Sigmoid colon (tissue), 7 donors: Measurements from ENCODE around the gene PDE7B. TPM values are rescaled to one million over a fixed set of nuclear protein-coding genes. Genes with fewer than 3 reads are reported as not detected.

Experiments
- DNase-seq: peaks from one replicate; pipeline ENCODE4 v3.0.0-alpha.2; 2019
- H3K27ac ChIP-seq, 4 donors: fragments of 200-600 bp; sonication (generic); one replicate each; pipeline ENCODE4 v1.5.1; 2016 to 2019; ENCODE audit warnings: mild to moderate bottlenecking in 1 of 4
- H3K27me3 ChIP-seq, 3 donors: fragments of 200-600 bp; sonication (generic); one replicate each; pipeline ENCODE4 v1.5.1; 2019; ENCODE audit warnings: mild to moderate bottlenecking in 1 of 3
- H3K36me3 ChIP-seq, 4 donors: fragments of 200-600 bp; sonication (generic); one replicate each; pipeline ENCODE4 v1.5.1; 2016 to 2019
- H3K4me1 ChIP-seq, 4 donors: fragments of 200-600 bp; sonication (generic); one replicate each; pipeline ENCODE4 v1.5.1; 2017 to 2019
- H3K4me3 ChIP-seq, 4 donors: fragments of 200-600 bp; sonication (generic); one replicate each; pipeline ENCODE4 v1.5.1; 2017 to 2019; ENCODE audit warnings: mild to moderate bottlenecking in 2 of 4, moderate library complexity in 1 of 4
- H3K9me3 ChIP-seq, 4 donors: fragments of 200-600 bp in 3 of 4; sonication (generic) in 3 of 4; one replicate each; pipeline versions ENCODE4 v1.5.1 to v1.6.1; 2013 to 2019
- CTCF ChIP-seq, 4 experiments: fragments of 450-650 bp in 3 of 4; fragments of 200-600 bp in 1 of 4; IDR thresholded peaks; one replicate each; pipeline ENCODE4 v1.5.1; 2016 to 2019; ENCODE audit warnings: antibody characterized with exemption in 4 of 4, mild to moderate bottlenecking in 3 of 4, moderate library complexity in 2 of 4
- EP300 ChIP-seq, 4 donors: sonication (generic); formaldehyde crosslinking; IDR thresholded peaks; one replicate each; pipeline ENCODE4 v1.6.1; 2017; ENCODE audit warnings: antibody characterized with exemption in 4 of 4
- POLR2A ChIP-seq, 2 donors: fragments of 450-650 bp; IDR thresholded peaks; one replicate each; pipeline ENCODE4 v1.6.1; 2016; ENCODE audit warnings: antibody characterized with exemption in 2 of 2, mild to moderate bottlenecking in 2 of 2, moderate library complexity in 2 of 2
- POLR2AphosphoS5 ChIP-seq, 4 donors: sonication (generic); formaldehyde crosslinking; IDR thresholded peaks; one replicate each; pipeline ENCODE4 v1.6.1; 2017; ENCODE audit warnings: antibody characterized with exemption in 4 of 4
- WGBS, 2 donors: extraction: QIAGEN DNeasy Blood & Tissue Kit; methylation state at CpG; one replicate each; pipeline ENCODE4 v1.1.7; 2013; 5-methylcytosine and 5-hydroxymethylcytosine counted together
- intact Hi-C: fragments of 100-400 bp; cut with DNase I; formaldehyde crosslinking; loops from one replicate; pipeline ENCODE4 v1.15.1; 2023
- polyA plus RNA-seq, 3 donors: library from polyadenylated mRNA; stranded (reverse); fragments of 200-250 nt; gene quantifications; one replicate each; pipeline ENCODE4 v1.2.3, GENCODE V29; 2013
- total RNA-seq, 4 donors: library from RNA; depleted of rRNA; stranded (reverse); fragments of >200 nt; gene quantifications; one replicate each; pipeline ENCODE4 v1.1.0, GENCODE V29; 2016
- donor health status: healthy with polysubstance abuse.
- donor health status: Bipolar disorder and iron deficiency.
- donor health status: healthy.

Gene PDE7B
- total and polyA plus RNA-seq, 7 donors = 1.1 to 10.3 (median 6.3) TPM

GRCh38 chr6:135938576-135939207, 87.2 kb downstream of the PDE7B start:
- intact Hi-C loops = no loop called here
- Histone ChIP-seq H3K27ac (peak overlapping the region in 1 of 4 donors; percentile 28), H3K9me3 (no peaks in the 10 kb centered on the region), H3K4me1 (no peaks in the 10 kb centered on the region), H3K36me3 (no peaks in the 10 kb centered on the region), H3K27me3 (no peaks in the 10 kb centered on the region), H3K4me3 (no peak overlapping the region)
- no peak for TF ChIP-seq EP300 (IDR thresholded peaks at IDR 0.05)
- TF ChIP-seq CTCF (IDR thresholded peaks at IDR 0.05) = peak in 3 of 4 experiments; percentile 8 to 20 (median 13)
- no peak for DNase-seq
- 58 to 65% methylated on average over 9 of the region's 9 CpGs for WGBS, 2 donors

GRCh38 chr6:135939208-135939591, 87.7 kb downstream of the PDE7B start:
- no peak for TF ChIP-seq EP300 (IDR thresholded peaks at IDR 0.05)
- no peak for TF ChIP-seq POLR2AphosphoS5 (IDR thresholded peaks at IDR 0.05)
- Histone ChIP-seq H3K27ac (peak overlapping the region in 1 of 4 donors; percentile 28), H3K36me3 (no peaks in the 10 kb centered on the region), H3K9me3 (no peaks in the 10 kb centered on the region), H3K27me3 (no peaks in the 10 kb centered on the region), H3K4me3 (no peak overlapping the region), H3K4me1 (no peaks in the 10 kb centered on the region)
- intact Hi-C loops = no loop called here
- no peak for DNase-seq
- WGBS, 2 donors = 75% methylated on average over 7 of the region's 7 CpGs

GRCh38 chr6:135940616-135941167, 89.2 kb downstream of the PDE7B start:
- Histone ChIP-seq H3K4me1 (no peaks in the 10 kb centered on the region), H3K4me3 (no peak overlapping the region), H3K27me3 (no peaks in the 10 kb centered on the region), H3K9me3 (no peaks in the 10 kb centered on the region), H3K36me3 (no peaks in the 10 kb centered on the region), H3K27ac (no peak overlapping the region)
- intact Hi-C loops = no loop called here
- WGBS, 2 donors = 74 to 85% methylated on average over 5 of the region's 5 CpGs
- no peak for TF ChIP-seq EP300 (IDR thresholded peaks at IDR 0.05)
- TF ChIP-seq POLR2A (IDR thresholded peaks at IDR 0.05) = no peak
- TF ChIP-seq CTCF (IDR thresholded peaks at IDR 0.05) = no peak
- TF ChIP-seq POLR2AphosphoS5 (IDR thresholded peaks at IDR 0.05) = no peak
- no peak for DNase-seq

GRCh38 chr6:135941275-135942025, 89.9 kb downstream of the PDE7B start:
- Histone ChIP-seq H3K4me3 (no peak overlapping the region), H3K9me3 (no peaks in the 10 kb centered on the region), H3K27me3 (no peaks in the 10 kb centered on the region), H3K27ac (no peak overlapping the region), H3K36me3 (no peaks in the 10 kb centered on the region), H3K4me1 (no peaks in the 10 kb centered on the region)
- no peak for TF ChIP-seq POLR2AphosphoS5 (IDR thresholded peaks at IDR 0.05)
- no peak for TF ChIP-seq CTCF (IDR thresholded peaks at IDR 0.05)
- TF ChIP-seq POLR2A (IDR thresholded peaks at IDR 0.05) = no peak
- TF ChIP-seq EP300 (IDR thresholded peaks at IDR 0.05) = no peak
- WGBS, 2 donors = 92 to 94% methylated on average over 1 of the region's 1 CpG
- no peak for DNase-seq
- intact Hi-C loops = no loop called here

GRCh38 chr6:135944120-135944519, 92.6 kb downstream of the PDE7B start:
- no peak for DNase-seq

More at GRCh38 chr6:135944120-135944519, 92.6 kb downstream of the PDE7B start:
- Histone ChIP-seq H3K9me3 (no peaks in the 10 kb centered on the region), H3K4me1 (no peaks in the 10 kb centered on the region), H3K27me3 (no peaks in the 10 kb centered on the region), H3K4me3 (no peak overlapping the region), H3K36me3 (no peaks in the 10 kb centered on the region), H3K27ac (no peak overlapping the region)
- 83 to 87% methylated on average over 6 of the region's 6 CpGs for WGBS, 2 donors
- intact Hi-C loops = no loop called here
- TF ChIP-seq POLR2A (IDR thresholded peaks at IDR 0.05) (no peak), EP300 (IDR thresholded peaks at IDR 0.05) (no peak), CTCF (IDR thresholded peaks at IDR 0.05) (no peak), POLR2AphosphoS5 (IDR thresholded peaks at IDR 0.05) (no peak)
